Measurements from ENCODE around the gene CSRP1.

- TF ChIP-seq CTCF (IDR thresholded peaks at IDR 0.05 in 4 of 5, conservative IDR thresholded peaks at IDR 0.05 in 1 of 5) (no peak), POLR2A (IDR thresholded peaks at IDR 0.05) (no peak)
Measured at GRCh38 chr1:201450721-201451291, 56.1 kb downstream of the CSRP1 start.

Measured in gastrocnemius medialis (tissue), 4 donors.